ENCODE results near the gene NPTN.

Gene NPTN

GRCh38 chr15:73628976-73629797, 4.0 kb downstream of the NPTN start:
- H3K9me3 ChIP-seq (ENCODE audit: control extremely low read depth in 1 of 5, control insufficient read depth in 4 of 5, insufficient read depth in 2 of 5, low read depth in 1 of 5, low read length in 4 of 5), result no peaks in the 10 kb centered on the region
- ChIA-PET CTCF (interaction anchor here (0.6 to 16.6 kb wide), 4 partner anchors 12 to 72 kb away, joined by 3 to 287 read pairs (median 8); no protein-coding TSS in a partner anchor), POLR2A (no interaction called here)
- H3K4me1 ChIP-seq (ENCODE audit: control extremely low read depth in 1 of 4, control insufficient read depth in 4 of 4, insufficient read depth in 4 of 4, low read length in 3 of 4), result peaks cover 17 to 43% (median 28%) of the 10 kb centered on the region in 4 experiments
- H3K27ac ChIP-seq (ENCODE audit: insufficient read depth in 1 of 2, low read depth in 1 of 2, low read length in 2 of 2, poor library complexity in 1 of 2, severe bottlenecking in 2 of 2), result no peak overlapping the region
- H3K4me3 ChIP-seq (ENCODE audit: control insufficient read depth in 1 of 7, extremely low read depth in 1 of 7, insufficient read depth in 4 of 7, low read depth in 2 of 7, low read length in 6 of 7), result no peak overlapping the region
- no peaks in the 10 kb centered on the region for H3K27me3 ChIP-seq (replicated peaks in 2 of 5; ENCODE audit: control insufficient read depth in 4 of 5, insufficient read depth in 5 of 5, low read length in 4 of 5)
- no peak for DNase-seq
- no peaks in the 10 kb centered on the region for H3K36me3 ChIP-seq (ENCODE audit: control insufficient read depth in 4 of 4, insufficient read depth in 4 of 4, low read length in 3 of 4)
- 71% methylated on average over 3 of the region's 7 CpGs for WGBS (ENCODE audit: insufficient coverage)

GRCh38 chr15:73628102-73628501, 5.1 kb downstream of the NPTN start:
- POLR2A ChIA-PET, result interaction anchor here (0.6 kb wide), 2 partner anchors 48 to 61 kb away, joined by 3 read pairs; no protein-coding TSS in a partner anchor
- CTCF ChIA-PET, result interaction anchor here (1.1 kb wide), 1 partner anchor 8 kb away, joined by 4 read pairs; no protein-coding TSS in a partner anchor
- H3K4me3 ChIP-seq (ENCODE audit: control insufficient read depth in 1 of 7, extremely low read depth in 1 of 7, insufficient read depth in 4 of 7, low read depth in 2 of 7, low read length in 6 of 7), result no peak overlapping the region
- peaks cover 10 to 35% (median 24%) of the 10 kb centered on the region in 4 experiments for H3K4me1 ChIP-seq (ENCODE audit: control extremely low read depth in 1 of 4, control insufficient read depth in 4 of 4, insufficient read depth in 4 of 4, low read length in 3 of 4)
- no peak overlapping the region for H3K27ac ChIP-seq (ENCODE audit: insufficient read depth in 1 of 2, low read depth in 1 of 2, low read length in 2 of 2, poor library complexity in 1 of 2, severe bottlenecking in 2 of 2)
- 95% methylated on average over 2 of the region's 2 CpGs for WGBS (ENCODE audit: insufficient coverage)
- no peaks in the 10 kb centered on the region for H3K27me3 ChIP-seq (replicated peaks in 2 of 5; ENCODE audit: control insufficient read depth in 4 of 5, insufficient read depth in 5 of 5, low read length in 4 of 5)
- H3K9me3 ChIP-seq (ENCODE audit: control extremely low read depth in 1 of 5, control insufficient read depth in 4 of 5, insufficient read depth in 2 of 5, low read depth in 1 of 5, low read length in 4 of 5), result no peaks in the 10 kb centered on the region
- H3K36me3 ChIP-seq (ENCODE audit: control insufficient read depth in 4 of 4, insufficient read depth in 4 of 4, low read length in 3 of 4), result no peaks in the 10 kb centered on the region
- DNase-seq, result no peak

DNA sequence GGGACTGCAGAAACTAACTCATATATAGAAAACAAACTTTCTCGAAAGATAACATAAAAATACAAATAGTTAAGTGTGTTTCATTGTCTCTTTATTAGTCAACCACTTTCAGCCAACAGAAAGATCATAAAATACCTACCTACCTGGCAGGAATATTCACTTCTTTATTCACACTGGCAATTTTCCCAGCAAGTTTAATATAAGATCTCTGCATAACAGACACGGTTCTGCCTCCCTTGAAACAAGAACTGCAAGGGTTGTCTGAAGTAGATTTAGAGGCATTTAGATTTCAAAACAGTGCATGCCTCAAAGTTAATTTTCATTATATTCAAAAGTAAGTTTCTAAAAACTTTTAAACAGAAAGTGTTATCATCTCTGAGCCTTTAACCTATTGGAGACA, 7.1 kb downstream of the NPTN start:
- Histone ChIP-seq H3K4me1 (ENCODE audit: control extremely low read depth in 1 of 4, control insufficient read depth in 4 of 4, insufficient read depth in 4 of 4, low read length in 3 of 4) (peaks cover 0 to 24% (median 15%) of the 10 kb centered on the region in 4 experiments), H3K9me3 (ENCODE audit: control extremely low read depth in 1 of 5, control insufficient read depth in 4 of 5, insufficient read depth in 2 of 5, low read depth in 1 of 5, low read length in 4 of 5) (no peaks in the 10 kb centered on the region), H3K4me3 (ENCODE audit: control insufficient read depth in 1 of 7, extremely low read depth in 1 of 7, insufficient read depth in 4 of 7, low read depth in 2 of 7, low read length in 6 of 7) (no peak overlapping the region), H3K27ac (ENCODE audit: insufficient read depth in 1 of 2, low read depth in 1 of 2, low read length in 2 of 2, poor library complexity in 1 of 2, severe bottlenecking in 2 of 2) (no peak overlapping the region), H3K27me3 (replicated peaks in 2 of 5; ENCODE audit: control insufficient read depth in 4 of 5, insufficient read depth in 5 of 5, low read length in 4 of 5) (no peaks in the 10 kb centered on the region), H3K36me3 (ENCODE audit: control insufficient read depth in 4 of 4, insufficient read depth in 4 of 4, low read length in 3 of 4) (no peaks in the 10 kb centered on the region)
- ChIA-PET POLR2A (no interaction called here), CTCF (interaction anchor here (0.5 to 1.8 kb wide), 3 partner anchors 8 to 43 kb away, joined by 3 to 4 read pairs (median 3); no protein-coding TSS in a partner anchor)
- DNase-seq, result no peak
- WGBS (ENCODE audit: insufficient coverage), result no CpG with 5 or more reads among the region's 2 CpGs

DNA sequence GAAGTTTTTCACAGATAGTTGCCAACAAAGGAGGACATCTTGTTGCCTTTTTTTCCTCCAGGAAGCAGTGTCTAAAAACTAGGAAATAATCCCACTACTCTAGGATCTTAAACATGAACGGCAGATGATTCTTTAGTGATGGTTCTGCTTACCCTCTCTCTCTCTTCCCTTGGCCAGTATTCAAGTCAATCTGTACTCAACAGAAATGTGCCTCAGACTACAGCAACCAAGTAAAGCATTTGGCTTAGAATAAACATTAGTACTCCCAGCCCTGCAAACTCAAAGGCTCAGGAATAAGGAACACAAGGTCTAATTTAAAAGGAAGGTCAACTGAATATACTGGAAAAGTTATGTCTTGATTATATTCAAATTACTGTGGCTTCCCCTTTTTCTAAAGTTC, 8.7 kb downstream of the NPTN start:
- no peaks in the 10 kb centered on the region for H3K9me3 ChIP-seq (ENCODE audit: control extremely low read depth in 1 of 5, control insufficient read depth in 4 of 5, insufficient read depth in 2 of 5, low read depth in 1 of 5, low read length in 4 of 5)
- no peak overlapping the region for H3K27ac ChIP-seq (ENCODE audit: insufficient read depth in 1 of 2, low read depth in 1 of 2, low read length in 2 of 2, poor library complexity in 1 of 2, severe bottlenecking in 2 of 2)
- H3K4me3 ChIP-seq (ENCODE audit: control insufficient read depth in 1 of 7, extremely low read depth in 1 of 7, insufficient read depth in 4 of 7, low read depth in 2 of 7, low read length in 6 of 7), result no peak overlapping the region
- no peaks in the 10 kb centered on the region for H3K27me3 ChIP-seq (replicated peaks in 2 of 5; ENCODE audit: control insufficient read depth in 4 of 5, insufficient read depth in 5 of 5, low read length in 4 of 5)
- peaks cover 0 to 12% (median 6%) of the 10 kb centered on the region in 4 experiments for H3K4me1 ChIP-seq (ENCODE audit: control extremely low read depth in 1 of 4, control insufficient read depth in 4 of 4, insufficient read depth in 4 of 4, low read length in 3 of 4)
- WGBS (ENCODE audit: insufficient coverage), result 75% methylated on average over 1 of the region's 1 CpG
- ChIA-PET CTCF (interaction anchor here (1.0 to 2.6 kb wide), 3 partner anchors 8 to 75 kb away, joined by 3 to 12 read pairs (median 10); no protein-coding TSS in a partner anchor), POLR2A (interaction anchor here (0.6 kb wide), 1 partner anchor 134 kb away, joined by 3 read pairs; no protein-coding TSS in a partner anchor)
- no peak for DNase-seq
- no peaks in the 10 kb centered on the region for H3K36me3 ChIP-seq (ENCODE audit: control insufficient read depth in 4 of 4, insufficient read depth in 4 of 4, low read length in 3 of 4)

DNA sequence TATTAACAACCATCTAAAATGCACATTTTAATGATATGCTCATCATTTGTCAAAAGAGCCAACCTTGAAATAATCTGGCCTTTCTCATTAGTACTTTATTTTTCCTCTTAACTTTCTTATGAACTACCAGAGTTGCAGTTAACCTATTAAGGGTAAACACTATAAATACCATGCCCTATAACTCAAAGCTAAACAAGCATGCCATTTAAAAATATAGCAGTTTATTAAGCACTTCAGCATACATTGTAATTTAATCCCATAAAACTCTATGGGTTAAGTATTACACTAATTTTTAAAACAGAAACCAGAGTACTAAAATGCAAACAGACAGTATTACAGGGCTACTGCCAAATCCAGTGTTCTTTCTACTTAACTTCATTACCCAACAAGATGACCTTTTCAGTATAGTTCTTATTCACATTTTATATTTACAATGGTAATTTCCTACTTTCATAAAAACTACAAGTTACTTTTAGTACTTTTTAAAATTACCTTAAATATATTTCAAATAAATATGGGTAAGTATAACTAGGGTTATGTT, 11.8 kb downstream of the NPTN start:
- CTCF ChIA-PET, result interaction anchor here (0.7 to 1.8 kb wide), 4 partner anchors 15 to 51 kb away, joined by 3 to 8 read pairs (median 4); no protein-coding TSS in a partner anchor
- no peak overlapping the region for H3K4me3 ChIP-seq (ENCODE audit: control insufficient read depth in 1 of 7, extremely low read depth in 1 of 7, insufficient read depth in 4 of 7, low read depth in 2 of 7, low read length in 6 of 7)
- H3K9me3 ChIP-seq (ENCODE audit: control extremely low read depth in 1 of 5, control insufficient read depth in 4 of 5, insufficient read depth in 2 of 5, low read depth in 1 of 5, low read length in 4 of 5), result no peaks in the 10 kb centered on the region
- H3K4me1 ChIP-seq (ENCODE audit: control extremely low read depth in 1 of 4, control insufficient read depth in 4 of 4, insufficient read depth in 4 of 4, low read length in 3 of 4), result peaks cover 0 to 3% (median 0%) of the 10 kb centered on the region in 4 experiments
- H3K27me3 ChIP-seq (replicated peaks in 2 of 5; ENCODE audit: control insufficient read depth in 4 of 5, insufficient read depth in 5 of 5, low read length in 4 of 5), result no peaks in the 10 kb centered on the region
- H3K27ac ChIP-seq (ENCODE audit: insufficient read depth in 1 of 2, low read depth in 1 of 2, low read length in 2 of 2, poor library complexity in 1 of 2, severe bottlenecking in 2 of 2), result no peak overlapping the region
- peaks cover 0 to 2% (median 0%) of the 10 kb centered on the region in 4 experiments for H3K36me3 ChIP-seq (ENCODE audit: control insufficient read depth in 4 of 4, insufficient read depth in 4 of 4, low read length in 3 of 4)
- POLR2A ChIA-PET, result no interaction called here
- DNase-seq, result no peak

GRCh38 chr15:73620078-73620477, 13.1 kb downstream of the NPTN start:
- H3K27me3 ChIP-seq (replicated peaks in 2 of 5; ENCODE audit: control insufficient read depth in 4 of 5, insufficient read depth in 5 of 5, low read length in 4 of 5), result no peaks in the 10 kb centered on the region
- H3K4me3 ChIP-seq (ENCODE audit: control insufficient read depth in 1 of 7, extremely low read depth in 1 of 7, insufficient read depth in 4 of 7, low read depth in 2 of 7, low read length in 6 of 7), result no peak overlapping the region
- peaks cover 0 to 3% (median 0%) of the 10 kb centered on the region in 4 experiments for H3K4me1 ChIP-seq (ENCODE audit: control extremely low read depth in 1 of 4, control insufficient read depth in 4 of 4, insufficient read depth in 4 of 4, low read length in 3 of 4)
- CTCF ChIA-PET, result interaction anchor here (1.0 to 1.8 kb wide), 5 partner anchors 13 to 84 kb away, joined by 3 to 8 read pairs (median 4); no protein-coding TSS in a partner anchor
- peaks cover 0 to 2% (median 0%) of the 10 kb centered on the region in 4 experiments for H3K36me3 ChIP-seq (ENCODE audit: control insufficient read depth in 4 of 4, insufficient read depth in 4 of 4, low read length in 3 of 4)
- no peaks in the 10 kb centered on the region for H3K9me3 ChIP-seq (ENCODE audit: control extremely low read depth in 1 of 5, control insufficient read depth in 4 of 5, insufficient read depth in 2 of 5, low read depth in 1 of 5, low read length in 4 of 5)
- POLR2A ChIA-PET, result no interaction called here
- DNase-seq, result no peak
- H3K27ac ChIP-seq (ENCODE audit: insufficient read depth in 1 of 2, low read depth in 1 of 2, low read length in 2 of 2, poor library complexity in 1 of 2, severe bottlenecking in 2 of 2), result no peak overlapping the region

- Histone ChIP-seq H3K27ac (ENCODE audit: insufficient read depth in 1 of 2, low read depth in 1 of 2, low read length in 2 of 2, poor library complexity in 1 of 2, severe bottlenecking in 2 of 2) (no peak overlapping the region), H3K36me3 (ENCODE audit: control insufficient read depth in 4 of 4, insufficient read depth in 4 of 4, low read length in 3 of 4) (peaks cover 0 to 2% (median 0%) of the 10 kb centered on the region in 4 experiments), H3K9me3 (ENCODE audit: control extremely low read depth in 1 of 5, control insufficient read depth in 4 of 5, insufficient read depth in 2 of 5, low read depth in 1 of 5, low read length in 4 of 5) (no peaks in the 10 kb centered on the region), H3K27me3 (replicated peaks in 2 of 5; ENCODE audit: control insufficient read depth in 4 of 5, insufficient read depth in 5 of 5, low read length in 4 of 5) (no peaks in the 10 kb centered on the region), H3K4me1 (ENCODE audit: control extremely low read depth in 1 of 4, control insufficient read depth in 4 of 4, insufficient read depth in 4 of 4, low read length in 3 of 4) (peaks cover 0 to 3% (median 0%) of the 10 kb centered on the region in 4 experiments), H3K4me3 (ENCODE audit: control insufficient read depth in 1 of 7, extremely low read depth in 1 of 7, insufficient read depth in 4 of 7, low read depth in 2 of 7, low read length in 6 of 7) (no peak overlapping the region)
- CTCF ChIA-PET, result interaction anchor here (0.8 to 4.4 kb wide), 8 partner anchors 9 to 303 kb away, joined by 3 to 15 read pairs (median 6); no protein-coding TSS in a partner anchor
- no peak for DNase-seq
- 89% methylated on average over 4 of the region's 5 CpGs for WGBS (ENCODE audit: insufficient coverage)
- POLR2A ChIA-PET, result interaction anchor here (1.3 kb wide), 1 partner anchor 15 kb away, joined by 3 read pairs; the partner anchor contains the start of gene NPTN
These were observed 15.3 kb downstream of the NPTN start for GRCh38 chr15:73617913-73618312.
